ENCODE data around the gene MPDZ. TPM values are rescaled to one million over a fixed set of nuclear protein-coding genes. Genes with fewer than 3 reads are reported as not detected.

Gene MPDZ
- total RNA-seq, 4 donors from 2014 or later = 34.2 to 53.9 (median 45.1) TPM

DNA sequence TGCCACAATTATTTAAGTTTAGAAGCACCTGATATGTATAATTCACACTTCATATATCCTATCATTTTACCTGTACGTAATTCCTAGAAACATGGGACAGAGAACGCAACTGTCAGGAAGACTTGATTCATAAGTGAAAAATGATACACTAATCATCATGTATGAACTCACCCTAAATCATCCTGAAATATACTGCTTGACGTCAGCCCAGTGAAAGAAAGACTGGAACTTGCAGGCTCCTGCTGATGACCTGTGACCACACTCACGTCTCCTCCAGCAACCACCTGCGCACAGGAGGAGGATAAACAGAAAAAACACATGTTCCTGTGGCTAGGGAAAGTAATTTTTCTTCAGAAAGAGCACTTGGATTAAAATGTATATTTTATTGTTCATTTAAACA, 169.7 kb downstream of the MPDZ start:
- Histone ChIP-seq H3K27me3 (no peaks in the 10 kb centered on the region), H3K9me3 (no peaks in the 10 kb centered on the region), H3K36me3 (peaks cover 0 to 29% of the 10 kb centered on the region in 2 donors), H3K4me3 (replicated peaks in 1 of 3) (no peak overlapping the region), H3K4me1 (peaks cover 0 to 4% of the 10 kb centered on the region in 2 donors), H3K27ac (no peak overlapping the region)
- DNase-seq = no peak
- TF ChIP-seq CTCF (IDR thresholded peaks at IDR 0.05) = no peak
- no peak for TF ChIP-seq POLR2A (IDR thresholded peaks at IDR 0.05)
- WGBS, 2 donors = 96 to 97% methylated on average over 5 of the region's 5 CpGs
- intact Hi-C loops (cut with DNase I) = no loop called here

GRCh38 chr9:13107008-13107407, 172.5 kb downstream of the MPDZ start:
- no peaks in the 10 kb centered on the region for H3K27me3 ChIP-seq
- no peak for DNase-seq
- peaks cover 0 to 4% of the 10 kb centered on the region in 2 donors for H3K4me1 ChIP-seq
- H3K36me3 ChIP-seq = peaks cover 0 to 27% of the 10 kb centered on the region in 2 donors
- no peak for TF ChIP-seq CTCF (IDR thresholded peaks at IDR 0.05)
- TF ChIP-seq POLR2A (IDR thresholded peaks at IDR 0.05) = no peak
- 92 to 96% methylated on average over 4 of the region's 4 CpGs for WGBS, 2 donors
- no peaks in the 10 kb centered on the region for H3K9me3 ChIP-seq
- H3K4me3 ChIP-seq (replicated peaks in 1 of 3) = no peak overlapping the region
- intact Hi-C loops (cut with DNase I) = no loop called here
- no peak overlapping the region for H3K27ac ChIP-seq

- H3K36me3 ChIP-seq = peaks cover 0 to 7% of the 10 kb centered on the region in 2 donors
- no peaks in the 10 kb centered on the region for H3K4me1 ChIP-seq
- intact Hi-C loops (cut with DNase I) = no loop called here
- no peak for DNase-seq
- TF ChIP-seq POLR2A (IDR thresholded peaks at IDR 0.05) (no peak), CTCF (IDR thresholded peaks at IDR 0.05) (no peak)
- H3K4me3 ChIP-seq (replicated peaks in 1 of 3) = no peak overlapping the region
- no peak overlapping the region for H3K27ac ChIP-seq
- H3K9me3 ChIP-seq = no peaks in the 10 kb centered on the region
- no peaks in the 10 kb centered on the region for H3K27me3 ChIP-seq
- 90 to 91% methylated on average over 1 of the region's 1 CpG for WGBS, 2 donors
Measured at GRCh38 chr9:13100914-13101572, 178.4 kb downstream of the MPDZ start.

GRCh38 chr9:13095056-13095455, 184.4 kb downstream of the MPDZ start:
- 97% methylated on average over 2 of the region's 2 CpGs for WGBS, 2 donors
- H3K9me3 ChIP-seq = no peaks in the 10 kb centered on the region
- no peaks in the 10 kb centered on the region for H3K4me1 ChIP-seq
- TF ChIP-seq CTCF (IDR thresholded peaks at IDR 0.05) (no peak), POLR2A (IDR thresholded peaks at IDR 0.05) (no peak)
- intact Hi-C loops (cut with DNase I) = no loop called here
- no peak overlapping the region for H3K4me3 ChIP-seq (replicated peaks in 1 of 3)
- no peak for DNase-seq
- no peaks in the 10 kb centered on the region for H3K36me3 ChIP-seq
- H3K27ac ChIP-seq = no peak overlapping the region
- H3K27me3 ChIP-seq = no peaks in the 10 kb centered on the region

- DNase-seq = no peak
- TF ChIP-seq POLR2A (IDR thresholded peaks at IDR 0.05) = no peak
- TF ChIP-seq CTCF (IDR thresholded peaks at IDR 0.05) = no peak
- Histone ChIP-seq H3K27ac (no peak overlapping the region), H3K36me3 (no peaks in the 10 kb centered on the region), H3K4me3 (replicated peaks in 1 of 3) (no peak overlapping the region), H3K9me3 (no peaks in the 10 kb centered on the region), H3K27me3 (no peaks in the 10 kb centered on the region), H3K4me1 (no peaks in the 10 kb centered on the region)
- 31 to 44% methylated on average over 4 of the region's 4 CpGs for WGBS, 2 donors
- intact Hi-C loops (cut with DNase I) = no loop called here
Measured at GRCh38 chr9:13090628-13091027, 188.9 kb downstream of the MPDZ start.

All from thyroid gland (tissue), 4 donors.